Mononuclear cell (primary cell): ENCODE data around the gene ACBD6. TPM values are rescaled to one million over a fixed set of nuclear protein-coding genes. Genes with fewer than 3 reads are reported as not detected.

Experiments used
- H3K27me3 ChIP-seq: 2 replicates; pipeline ENCODE4 v1.6.0; 2011; ENCODE audit warnings: low read length, control low read depth; ENCODE audit not compliant: insufficient read depth
- H3K4me1 ChIP-seq: 2 replicates; pipeline ENCODE4 v1.5.1; 2011; ENCODE audit warnings: mild to moderate bottlenecking, low read length, control low read depth; ENCODE audit not compliant: insufficient read depth
- H3K4me3 ChIP-seq: 2 replicates; pipeline ENCODE4 v1.5.1; 2011; ENCODE audit warnings: mild to moderate bottlenecking, low read length, moderate library complexity
- H3K9me3 ChIP-seq: 2 replicates; pipeline ENCODE4 v1.5.1; 2011; ENCODE audit warnings: low read depth, mild to moderate bottlenecking, control low read depth, low read length
- total RNA-seq: library from RNA; depleted of rRNA; stranded (reverse); fragments of >200 nt; gene quantifications from one replicate; pipeline ENCODE4 v1.2.3, GENCODE V29; 2012

Gene ACBD6
- total RNA-seq, 1 donor: 30.0 TPM

DNA sequence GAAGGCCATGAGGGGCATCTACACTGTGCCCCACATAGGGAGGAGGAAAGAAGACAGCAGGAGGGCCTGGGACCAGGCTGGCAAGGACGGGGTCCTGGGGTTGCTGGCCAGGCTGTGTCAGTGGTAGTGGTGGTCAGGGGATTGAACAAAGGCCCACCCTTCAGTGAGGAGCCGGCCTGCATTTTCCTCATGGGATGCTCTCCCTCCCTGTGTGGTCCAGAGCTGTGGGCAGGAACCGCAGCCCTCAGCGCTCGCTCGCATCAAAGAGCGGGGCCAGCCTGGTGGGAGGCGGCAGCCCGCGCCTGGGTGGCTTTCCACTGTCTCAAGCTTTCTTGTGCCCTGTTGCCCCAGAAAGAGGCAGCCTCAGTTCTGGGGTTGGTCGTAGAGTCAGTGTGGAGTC is 247.5 kb downstream of the ACBD6 start:
- no peaks in the 10 kb centered on the region for H3K9me3 ChIP-seq
- H3K27me3 ChIP-seq: no peaks in the 10 kb centered on the region
- H3K4me3 ChIP-seq: no peak overlapping the region
- no peaks in the 10 kb centered on the region for H3K4me1 ChIP-seq

DNA sequence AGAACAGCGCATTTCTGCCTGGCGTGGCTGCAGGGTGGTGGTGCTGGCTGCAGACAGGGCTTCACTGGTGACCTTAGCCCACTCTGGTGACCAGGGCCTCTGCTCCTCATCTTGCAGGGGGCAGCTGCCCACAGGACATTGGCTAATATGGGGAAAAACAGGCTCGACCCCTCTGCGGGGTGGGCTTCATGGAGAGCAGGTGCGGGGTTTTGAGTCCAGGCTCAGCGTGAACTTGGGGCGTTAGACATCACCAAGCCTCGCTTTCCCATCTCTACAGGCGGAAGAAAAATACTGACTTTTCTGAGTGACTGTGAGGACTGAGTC is 247.9 kb downstream of the ACBD6 start:
- Histone ChIP-seq H3K27me3 (no peaks in the 10 kb centered on the region), H3K9me3 (no peaks in the 10 kb centered on the region), H3K4me3 (no peak overlapping the region), H3K4me1 (no peaks in the 10 kb centered on the region)

DNA sequence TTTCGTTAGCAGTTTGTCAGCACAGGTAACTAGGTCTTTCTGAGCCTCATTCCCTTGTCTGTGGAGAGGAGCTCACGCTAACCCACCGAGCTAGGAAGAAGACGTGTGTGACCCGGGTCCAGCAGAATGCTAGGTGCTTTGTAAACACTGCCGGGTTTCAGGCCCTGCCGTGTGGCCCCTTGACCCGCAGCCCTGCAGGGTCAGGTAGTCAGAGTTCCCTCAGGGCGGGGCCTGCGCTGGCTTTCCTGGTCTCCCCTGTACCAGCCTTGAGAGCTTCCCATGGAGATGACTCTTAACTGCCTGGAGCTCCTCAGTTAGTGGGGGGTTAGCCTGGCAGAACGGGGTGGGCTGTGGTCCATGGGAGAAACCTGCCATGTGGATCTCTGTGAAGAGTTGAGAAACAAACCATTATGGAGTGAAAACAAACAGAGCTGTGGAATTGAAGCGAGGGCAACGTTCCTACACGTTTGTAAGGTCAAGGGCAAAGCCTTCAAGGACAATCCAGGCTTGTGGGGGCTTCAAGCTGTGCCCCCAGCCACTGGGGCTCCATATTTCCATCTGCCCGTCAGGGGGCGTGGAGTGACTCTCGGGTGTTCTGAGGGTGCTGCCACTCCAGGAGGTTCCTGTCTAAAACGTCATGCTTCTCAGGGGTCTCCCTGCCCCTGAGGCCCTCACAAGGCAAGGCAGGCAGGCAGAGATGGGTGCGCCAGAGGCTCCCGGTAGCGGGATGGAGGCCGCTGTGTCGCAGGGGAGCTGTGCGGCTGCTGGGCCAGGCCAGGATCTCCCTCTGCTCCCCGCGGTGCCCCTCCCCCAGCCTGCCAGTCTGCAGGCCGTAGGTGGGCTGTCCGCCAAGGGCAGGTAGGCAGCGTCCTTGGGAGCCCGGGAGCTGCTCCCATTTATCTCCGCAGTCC is 248.5 kb downstream of the ACBD6 start:
- no peaks in the 10 kb centered on the region for H3K4me1 ChIP-seq
- no peaks in the 10 kb centered on the region for H3K27me3 ChIP-seq
- no peak overlapping the region for H3K4me3 ChIP-seq
- no peaks in the 10 kb centered on the region for H3K9me3 ChIP-seq

DNA sequence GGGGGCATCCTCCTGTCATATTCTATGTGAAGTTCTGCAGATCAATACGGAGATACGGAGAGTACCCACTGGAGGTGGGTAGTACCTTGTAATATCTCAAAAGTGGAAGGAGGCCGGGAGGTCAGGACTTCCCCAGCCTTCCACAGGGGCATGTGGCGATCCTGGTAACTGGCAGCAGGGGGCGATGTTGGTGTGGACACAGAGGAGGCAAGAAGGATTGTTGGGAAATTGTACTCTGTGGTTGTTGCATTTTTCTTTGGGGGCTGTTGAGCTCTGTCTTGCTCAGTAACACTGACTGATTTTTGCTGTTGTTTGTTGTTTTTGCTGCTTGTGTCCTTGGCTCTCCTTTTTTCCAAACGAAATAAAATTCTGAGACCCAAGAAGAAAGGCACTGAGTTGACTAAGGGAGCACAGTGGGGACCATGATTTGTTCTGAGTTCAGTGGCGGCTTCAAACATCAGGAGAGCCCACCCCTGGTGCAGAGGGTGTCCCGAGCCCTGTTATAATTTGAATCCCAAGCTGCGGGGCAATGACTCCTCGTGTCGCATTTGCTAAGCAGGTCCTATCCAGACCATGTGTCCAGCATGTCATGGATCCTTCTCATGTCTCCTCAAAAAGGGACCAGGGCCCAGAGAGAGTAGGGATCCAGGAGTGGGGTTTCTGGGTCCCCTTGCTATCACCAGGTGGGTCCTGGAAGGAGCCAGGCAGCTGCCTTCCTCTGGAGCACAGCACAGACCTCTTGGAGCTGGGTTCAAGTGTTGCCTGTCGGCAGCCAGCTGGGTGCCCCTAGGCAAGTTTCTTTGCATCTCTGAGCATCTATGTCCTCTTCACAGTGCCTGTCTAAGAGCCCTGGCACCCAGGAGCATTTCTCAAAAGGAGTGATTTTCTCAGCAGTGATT is 249.5 kb downstream of the ACBD6 start:
- H3K9me3 ChIP-seq: no peaks in the 10 kb centered on the region
- no peaks in the 10 kb centered on the region for H3K27me3 ChIP-seq
- no peak overlapping the region for H3K4me3 ChIP-seq
- H3K4me1 ChIP-seq: no peaks in the 10 kb centered on the region

DNA sequence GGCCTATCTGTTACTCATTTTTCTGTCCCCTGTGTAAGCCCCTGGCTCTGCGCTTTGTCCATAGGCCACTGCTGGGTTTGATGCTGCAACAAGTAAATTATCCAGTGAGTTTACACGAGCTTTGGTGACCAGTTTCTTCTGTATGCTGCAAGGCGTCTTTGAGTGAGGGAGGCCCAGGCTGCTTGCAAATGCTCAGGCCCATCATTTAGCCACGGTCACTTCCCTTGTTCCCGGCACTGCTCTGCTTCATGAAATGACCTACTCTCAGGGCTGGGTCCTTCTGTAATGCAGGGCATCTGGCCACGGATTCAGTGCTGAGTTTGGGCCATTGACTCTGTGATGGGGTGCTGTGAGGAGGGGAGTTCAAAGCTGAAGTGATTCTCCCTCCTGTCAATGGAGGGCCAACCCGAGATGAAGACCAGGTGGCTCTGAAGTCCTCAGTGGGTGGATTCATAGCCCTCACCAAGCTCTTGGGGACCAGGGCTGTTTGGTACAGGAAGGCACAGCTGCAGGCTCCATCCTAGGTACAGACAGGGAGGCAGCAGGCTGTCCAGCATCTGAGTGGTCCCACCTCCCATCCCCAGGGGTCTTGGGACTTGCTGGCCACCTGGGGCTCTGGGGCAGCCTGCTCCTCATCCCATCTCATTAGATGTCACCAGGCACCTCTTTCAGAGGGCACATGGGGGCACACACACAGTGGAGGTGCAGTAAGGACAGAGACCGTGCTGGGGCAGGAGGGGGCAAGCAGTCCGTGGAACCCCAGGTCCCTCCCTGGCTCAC is 250.7 kb downstream of the ACBD6 start:
- peaks cover 6% of the 10 kb centered on the region for H3K4me1 ChIP-seq
- H3K9me3 ChIP-seq: no peaks in the 10 kb centered on the region
- no peaks in the 10 kb centered on the region for H3K27me3 ChIP-seq
- no peak overlapping the region for H3K4me3 ChIP-seq

DNA sequence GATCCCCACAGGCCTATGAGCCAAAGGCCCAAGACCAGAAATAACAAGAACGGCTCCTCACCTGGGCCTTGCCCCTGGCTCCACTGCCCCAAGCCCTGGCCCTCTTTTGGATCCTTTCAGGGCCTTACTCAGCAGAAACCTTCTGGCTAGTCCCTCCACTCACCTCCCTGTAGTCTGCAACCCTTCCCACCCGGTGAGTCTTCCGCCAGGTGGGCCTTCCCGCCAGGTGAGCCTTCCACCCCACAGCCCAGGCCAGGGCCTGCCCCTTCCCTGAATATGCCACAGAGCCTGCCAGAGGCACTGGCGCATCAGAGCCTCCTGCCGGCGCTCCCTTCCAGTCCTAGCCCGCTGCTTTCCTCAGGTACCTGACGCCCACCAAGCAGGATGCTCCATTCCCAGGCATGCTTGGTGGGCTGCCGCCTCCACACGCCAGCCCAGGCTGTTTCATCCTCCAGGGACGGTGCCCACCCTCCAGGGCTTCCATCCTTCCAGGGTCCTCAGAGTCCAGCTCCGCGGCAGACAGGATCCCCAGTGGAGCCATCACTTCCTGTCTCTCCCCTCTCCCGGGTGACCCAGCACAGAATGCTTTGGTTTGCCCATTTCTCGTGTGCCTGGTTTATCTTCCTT is 251.4 kb downstream of the ACBD6 start:
- Histone ChIP-seq H3K4me1 (peaks cover 6% of the 10 kb centered on the region), H3K4me3 (no peak overlapping the region), H3K9me3 (no peaks in the 10 kb centered on the region), H3K27me3 (no peaks in the 10 kb centered on the region)

DNA sequence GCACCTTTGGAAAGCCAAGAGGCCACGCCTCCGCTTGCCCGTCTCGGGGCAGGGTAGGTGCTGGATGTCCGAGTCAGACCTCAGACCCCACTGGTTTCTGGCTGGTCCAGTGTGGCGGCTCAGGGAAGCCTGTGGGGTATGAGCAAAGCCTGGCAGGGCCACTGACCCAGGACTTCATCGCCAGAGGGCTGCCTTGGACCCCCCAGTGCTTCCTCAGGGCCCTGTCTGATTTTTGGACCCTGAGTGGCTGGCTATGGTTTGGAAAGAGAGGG is 251.9 kb downstream of the ACBD6 start:
- H3K27me3 ChIP-seq: no peaks in the 10 kb centered on the region

DNA sequence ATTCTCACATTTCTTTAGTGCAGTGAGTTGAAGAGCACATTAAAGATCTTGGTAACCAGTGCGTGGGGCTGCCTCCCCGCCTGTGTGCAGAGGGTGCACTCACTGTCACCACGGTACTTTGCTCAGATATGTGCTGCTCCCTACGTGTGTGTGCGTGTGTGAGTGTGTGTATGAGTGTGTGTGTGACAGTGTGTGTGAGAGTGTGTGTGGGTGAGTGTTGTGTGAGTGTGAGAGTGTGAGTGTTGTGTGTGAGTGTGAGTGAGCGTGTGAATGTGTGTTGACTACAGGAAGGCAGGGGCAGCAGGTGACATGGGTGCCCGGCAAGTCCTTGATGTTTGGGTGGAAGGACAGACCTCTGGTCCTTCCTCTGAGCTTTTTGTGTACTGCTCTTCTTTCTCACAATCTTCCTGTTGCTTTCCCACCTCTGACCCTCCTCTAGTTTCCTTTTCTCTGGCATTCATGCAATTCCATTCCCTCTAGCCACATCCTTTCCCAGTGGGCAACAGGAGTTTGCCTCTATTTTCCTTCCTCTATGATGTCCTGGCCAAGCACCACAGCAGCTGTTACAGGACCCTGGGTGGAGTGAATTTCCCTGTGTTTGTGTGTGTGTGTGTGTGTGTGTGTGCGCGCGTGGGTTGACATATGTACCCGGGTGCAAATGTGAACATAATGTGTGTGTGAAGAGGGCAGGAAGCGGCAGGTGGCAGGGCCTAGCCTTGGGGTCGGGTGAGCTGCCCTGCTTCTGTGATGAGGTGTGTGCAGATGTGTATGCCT is 252.5 kb downstream of the ACBD6 start:
- H3K4me3 ChIP-seq: no peak overlapping the region

More for the DNA sequence above, 251.9 kb downstream of the ACBD6 start:
- Histone ChIP-seq H3K9me3 (no peaks in the 10 kb centered on the region), H3K4me3 (no peak overlapping the region), H3K4me1 (peaks cover 6% of the 10 kb centered on the region)

DNA sequence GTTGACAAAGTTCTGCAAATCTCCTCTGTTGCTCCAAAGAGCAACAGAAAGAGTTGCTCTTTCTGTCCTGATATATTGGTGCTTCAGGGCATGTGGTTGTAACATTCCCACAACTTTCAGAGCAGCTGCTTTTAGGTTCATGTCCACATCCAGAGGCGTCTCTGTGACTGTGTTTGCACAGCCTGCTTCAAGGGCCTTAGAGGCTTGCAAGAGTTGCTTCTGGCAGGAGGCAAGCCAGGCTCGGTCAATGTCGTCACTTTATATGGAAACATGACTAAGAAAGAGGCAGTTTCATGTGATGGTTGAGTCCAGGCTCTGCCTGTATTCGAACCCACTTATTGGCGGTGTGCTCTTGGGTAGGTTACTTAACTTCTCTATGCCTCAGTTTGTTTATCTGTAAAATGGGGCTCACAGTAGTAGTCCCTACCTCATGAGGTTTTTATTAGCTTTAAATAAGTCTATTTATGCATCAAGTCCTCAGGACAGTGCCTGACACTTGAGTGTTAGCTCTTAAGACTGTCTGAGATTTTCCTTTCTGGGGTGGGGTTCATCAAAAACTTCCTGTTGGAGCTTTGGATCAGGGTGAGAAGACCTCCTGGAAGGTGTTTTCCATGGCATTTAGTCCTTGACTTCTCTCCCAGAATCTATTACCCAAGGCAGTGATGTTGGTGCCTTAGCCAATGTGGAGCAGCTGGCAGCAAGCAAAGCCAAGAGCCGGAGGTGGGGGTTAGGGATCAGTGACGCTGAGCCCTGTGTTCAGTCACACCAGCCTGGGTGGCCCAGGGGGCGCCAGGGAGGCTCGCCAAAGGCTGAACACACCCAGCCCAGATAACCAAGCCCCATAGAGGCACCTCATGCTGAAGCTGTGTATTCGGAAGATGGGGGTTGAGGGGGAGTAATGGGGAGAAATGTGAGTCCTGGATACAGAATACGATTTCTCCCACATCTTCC is 253.4 kb downstream of the ACBD6 start:
- Histone ChIP-seq H3K4me1 (peaks cover 6% of the 10 kb centered on the region), H3K27me3 (no peaks in the 10 kb centered on the region), H3K4me3 (no peak overlapping the region), H3K9me3 (no peaks in the 10 kb centered on the region)

More for the DNA sequence above, 252.5 kb downstream of the ACBD6 start:
- Histone ChIP-seq H3K9me3 (no peaks in the 10 kb centered on the region), H3K4me1 (peaks cover 6% of the 10 kb centered on the region), H3K27me3 (no peaks in the 10 kb centered on the region)

DNA sequence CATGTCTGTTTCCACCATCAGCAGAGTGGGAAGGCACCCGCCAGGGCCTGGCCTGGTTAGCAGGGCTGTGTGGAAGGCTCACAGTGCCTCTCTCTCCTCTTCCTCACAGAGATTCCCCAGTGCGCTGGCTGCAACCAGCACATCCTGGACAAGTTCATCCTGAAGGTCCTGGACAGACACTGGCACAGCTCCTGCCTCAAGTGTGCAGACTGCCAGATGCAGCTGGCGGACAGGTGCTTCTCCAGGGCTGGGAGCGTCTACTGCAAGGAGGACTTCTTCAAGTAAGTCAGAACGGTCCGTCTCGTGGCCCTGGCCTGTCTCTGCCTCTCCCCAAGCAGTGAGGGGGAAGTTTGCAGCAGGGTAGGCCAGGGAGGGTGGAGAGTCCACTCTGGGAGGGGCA is 254.2 kb downstream of the ACBD6 start:
- H3K4me1 ChIP-seq: peaks cover 6% of the 10 kb centered on the region
- H3K27me3 ChIP-seq: no peaks in the 10 kb centered on the region
- H3K4me3 ChIP-seq: no peak overlapping the region
- no peaks in the 10 kb centered on the region for H3K9me3 ChIP-seq

DNA sequence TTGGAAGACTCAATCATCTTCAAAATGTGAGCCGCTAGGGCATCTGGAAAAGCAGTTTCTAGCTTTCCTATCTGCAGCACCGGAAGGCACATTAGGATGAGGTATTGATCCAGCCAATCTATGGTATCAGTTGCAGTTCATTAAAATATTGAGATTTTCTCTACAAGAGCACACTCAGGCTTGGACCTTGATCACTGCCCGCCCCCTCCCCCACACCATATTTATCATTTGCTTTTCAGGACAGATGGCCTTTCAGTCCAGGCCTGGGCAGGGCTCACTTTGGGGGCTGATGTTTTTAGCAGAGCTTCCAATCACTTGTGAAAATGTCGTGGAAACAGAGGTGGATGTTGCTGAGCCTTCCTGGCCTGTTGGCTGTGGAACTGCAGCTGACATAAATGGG is 254.8 kb downstream of the ACBD6 start:
- Histone ChIP-seq H3K27me3 (no peaks in the 10 kb centered on the region), H3K4me3 (no peak overlapping the region), H3K4me1 (peaks cover 6% of the 10 kb centered on the region), H3K9me3 (no peaks in the 10 kb centered on the region)

DNA sequence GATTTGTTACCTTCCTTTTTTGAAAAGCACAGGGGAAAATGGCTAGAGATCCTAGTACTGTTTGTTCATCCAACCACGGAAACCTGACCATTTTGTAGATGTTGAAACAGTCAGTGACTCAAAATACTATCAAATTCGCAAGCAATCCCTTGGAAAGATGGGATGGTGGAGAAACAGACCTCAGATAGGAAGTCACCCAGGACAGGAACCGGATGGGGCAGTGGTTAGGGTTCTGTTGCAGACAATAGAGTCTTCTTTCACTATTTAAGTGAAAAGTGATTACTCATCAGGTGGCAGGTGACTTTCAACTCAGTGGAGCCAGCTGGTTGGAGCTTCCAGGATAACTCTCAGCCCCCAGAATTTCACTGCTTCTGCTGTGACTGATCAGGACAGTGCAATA is 255.3 kb downstream of the ACBD6 start:
- H3K4me1 ChIP-seq: peaks cover 6% of the 10 kb centered on the region

DNA sequence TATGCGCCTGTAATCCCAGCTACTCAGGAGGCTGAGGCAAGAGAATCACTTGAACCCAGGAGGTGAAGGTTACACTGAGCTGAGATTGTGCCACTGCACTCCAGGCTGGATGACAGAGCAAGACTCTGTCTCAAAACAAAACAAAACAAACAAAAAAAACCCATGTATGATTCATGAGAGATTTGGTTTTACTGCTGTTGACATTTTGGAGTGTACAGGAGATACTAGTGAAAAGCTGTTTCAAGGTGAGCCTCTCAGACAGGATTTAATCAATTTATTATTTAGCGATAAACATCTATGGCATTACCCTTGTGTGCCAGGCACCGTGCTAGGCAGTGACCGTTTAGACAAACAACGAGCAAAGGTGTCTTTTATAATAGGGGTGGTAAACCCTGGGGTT is 255.8 kb downstream of the ACBD6 start:
- H3K4me3 ChIP-seq: no peak overlapping the region
- H3K9me3 ChIP-seq: no peaks in the 10 kb centered on the region
- H3K27me3 ChIP-seq: peaks cover 10% of the 10 kb centered on the region
- peaks cover 6% of the 10 kb centered on the region for H3K4me1 ChIP-seq

More for the DNA sequence above, 255.3 kb downstream of the ACBD6 start:
- Histone ChIP-seq H3K27me3 (peaks cover 5% of the 10 kb centered on the region), H3K4me3 (no peak overlapping the region), H3K9me3 (no peaks in the 10 kb centered on the region)
